ENCODE measurements around the gene TRPM6.

Gene TRPM6

GRCh38 chr9:74771672-74772071, 116.0 kb downstream of the TRPM6 start:
- no peak for DNase-seq (ENCODE audit: low read depth in 2 of 2)

GRCh38 chr9:74771262-74771585, 116.5 kb downstream of the TRPM6 start:
- DNase-seq (ENCODE audit: low read depth in 2 of 2): no peak

GRCh38 chr9:74770508-74771261, 117.0 kb downstream of the TRPM6 start:
- DNase-seq (ENCODE audit: low read depth in 2 of 2): peak; percentile 5 to 23

- no peak for DNase-seq (ENCODE audit: low read depth in 2 of 2)
These were observed 122.2 kb downstream of the TRPM6 start for GRCh38 chr9:74765481-74765971.

- DNase-seq (ENCODE audit: low read depth in 2 of 2): no peak
These were observed 124.8 kb downstream of the TRPM6 start for GRCh38 chr9:74762950-74763349.

GRCh38 chr9:74760031-74760700, 127.6 kb downstream of the TRPM6 start:
- DNase-seq (ENCODE audit: low read depth in 2 of 2): no peak

GRCh38 chr9:74755999-74756398, 131.7 kb downstream of the TRPM6 start:
- no peak for DNase-seq (ENCODE audit: low read depth in 2 of 2)

GRCh38 chr9:74755355-74755754, 132.4 kb downstream of the TRPM6 start:
- no peak for DNase-seq (ENCODE audit: low read depth in 2 of 2)

- DNase-seq (ENCODE audit: low read depth in 2 of 2): no peak
These were observed 134.1 kb downstream of the TRPM6 start for GRCh38 chr9:74753650-74754049.

- no peak for DNase-seq (ENCODE audit: low read depth in 2 of 2)
These were observed 138.8 kb downstream of the TRPM6 start for GRCh38 chr9:74748966-74749365.

GRCh38 chr9:74742792-74743730, 144.7 kb downstream of the TRPM6 start:
- DNase-seq (ENCODE audit: low read depth in 2 of 2): no peak

- no peak for DNase-seq (ENCODE audit: low read depth in 2 of 2)
These were observed 145.4 kb downstream of the TRPM6 start for GRCh38 chr9:74742191-74742790.

GRCh38 chr9:74736646-74737045, 151.1 kb downstream of the TRPM6 start:
- no peak for DNase-seq (ENCODE audit: low read depth in 2 of 2)

- no peak for DNase-seq (ENCODE audit: low read depth in 2 of 2)
These were observed 152.0 kb downstream of the TRPM6 start for GRCh38 chr9:74735761-74736160.

- DNase-seq (ENCODE audit: low read depth in 2 of 2): no peak
These were observed 158.5 kb downstream of the TRPM6 start for GRCh38 chr9:74729136-74729695.

- DNase-seq (ENCODE audit: low read depth in 2 of 2): no peak
These were observed 159.5 kb downstream of the TRPM6 start for GRCh38 chr9:74728176-74728575.

GRCh38 chr9:74726581-74726980, 161.1 kb downstream of the TRPM6 start:
- no peak for DNase-seq (ENCODE audit: low read depth in 2 of 2)

GRCh38 chr9:74724317-74724716, 163.4 kb downstream of the TRPM6 start:
- DNase-seq (ENCODE audit: low read depth in 2 of 2): no peak

GRCh38 chr9:74721696-74722660, 165.7 kb downstream of the TRPM6 start:
- DNase-seq (ENCODE audit: low read depth in 2 of 2): no peak

- DNase-seq (ENCODE audit: low read depth in 2 of 2): no peak
These were observed 168.4 kb downstream of the TRPM6 start for GRCh38 chr9:74719306-74719705.

All from stimulated activated CD8-positive, alpha-beta memory T cell treated with anti-CD3 and anti-CD28 coated beads, Interleukin-2, amount 100 ng/mL, for 48 hours (primary cell).